Measurements from ENCODE around the gene MYO5B. TPM values are rescaled to one million over a fixed set of nuclear protein-coding genes. Genes with fewer than 3 reads are reported as not detected.

MYO5B gene
- total RNA-seq, 1 donor from 2014 or later = 39.1 TPM

GRCh38 chr18:49862656-49863385 lies 332.1 kb downstream of the MYO5B start:
- TF ChIP-seq CTCF (IDR thresholded peaks at IDR 0.05; ENCODE audit: unreplicated experiment) = no peak
- no peaks in the 10 kb centered on the region for H3K27me3 Mint-ChIP-seq
- H3K36me3 Mint-ChIP-seq (ENCODE audit: insufficient read depth) = peaks cover 6% of the 10 kb centered on the region
- no peak overlapping the region for H3K4me3 Mint-ChIP-seq (ENCODE audit: low read depth)
- DNase-seq (ENCODE audit: low spot score, unreplicated experiment) = no peak
- H3K9me3 Mint-ChIP-seq (ENCODE audit: low read depth) = no peaks in the 10 kb centered on the region
- no peak overlapping the region for H3K27ac Mint-ChIP-seq
- peaks cover 16% of the 10 kb centered on the region for H3K4me1 Mint-ChIP-seq (ENCODE audit: low read depth)

- TF ChIP-seq CTCF (IDR thresholded peaks at IDR 0.05; ENCODE audit: unreplicated experiment) = peak; percentile 36
- Mint-ChIP-seq H3K27me3 (no peaks in the 10 kb centered on the region), H3K4me3 (ENCODE audit: low read depth) (no peak overlapping the region), H3K4me1 (ENCODE audit: low read depth) (peaks cover 17% of the 10 kb centered on the region), H3K9me3 (ENCODE audit: low read depth) (no peaks in the 10 kb centered on the region), H3K27ac (no peak overlapping the region), H3K36me3 (ENCODE audit: insufficient read depth) (peaks cover 6% of the 10 kb centered on the region)
- DNase-seq (ENCODE audit: low spot score, unreplicated experiment) = no peak
Observed at GRCh38 chr18:49861659-49862058, 333.3 kb downstream of the MYO5B start.

- no peak for DNase-seq (ENCODE audit: low spot score, unreplicated experiment)
- H3K9me3 Mint-ChIP-seq (ENCODE audit: low read depth) = no peaks in the 10 kb centered on the region
- peaks cover 3% of the 10 kb centered on the region for H3K36me3 Mint-ChIP-seq (ENCODE audit: insufficient read depth)
- no peak overlapping the region for H3K27ac Mint-ChIP-seq
- H3K4me1 Mint-ChIP-seq (ENCODE audit: low read depth) = peaks cover 17% of the 10 kb centered on the region
- no peak overlapping the region for H3K4me3 Mint-ChIP-seq (ENCODE audit: low read depth)
- no peak for TF ChIP-seq CTCF (IDR thresholded peaks at IDR 0.05; ENCODE audit: unreplicated experiment)
- no peaks in the 10 kb centered on the region for H3K27me3 Mint-ChIP-seq
Observed at GRCh38 chr18:49859725-49860124, 335.2 kb downstream of the MYO5B start.

GRCh38 chr18:49859021-49859359 lies 336.0 kb downstream of the MYO5B start:
- peak overlapping the region; percentile 14 for H3K4me3 Mint-ChIP-seq (ENCODE audit: low read depth)
- peaks cover 1% of the 10 kb centered on the region for H3K36me3 Mint-ChIP-seq (ENCODE audit: insufficient read depth)
- H3K27ac Mint-ChIP-seq = peak overlapping the region; percentile 89
- H3K9me3 Mint-ChIP-seq (ENCODE audit: low read depth) = no peaks in the 10 kb centered on the region
- peaks cover 17% of the 10 kb centered on the region for H3K4me1 Mint-ChIP-seq (ENCODE audit: low read depth)
- no peaks in the 10 kb centered on the region for H3K27me3 Mint-ChIP-seq
- no peak for DNase-seq (ENCODE audit: low spot score, unreplicated experiment)
- no peak for TF ChIP-seq CTCF (IDR thresholded peaks at IDR 0.05; ENCODE audit: unreplicated experiment)

- peak overlapping the region; percentile 89 for H3K27ac Mint-ChIP-seq
- H3K4me3 Mint-ChIP-seq (ENCODE audit: low read depth) = peak overlapping the region; percentile 14
- peak; percentile 66 for DNase-seq (ENCODE audit: low spot score, unreplicated experiment)
- peaks cover 1% of the 10 kb centered on the region for H3K36me3 Mint-ChIP-seq (ENCODE audit: insufficient read depth)
- H3K27me3 Mint-ChIP-seq = no peaks in the 10 kb centered on the region
- peak; percentile 92 for TF ChIP-seq CTCF (IDR thresholded peaks at IDR 0.05; ENCODE audit: unreplicated experiment)
- peaks cover 17% of the 10 kb centered on the region for H3K4me1 Mint-ChIP-seq (ENCODE audit: low read depth)
- no peaks in the 10 kb centered on the region for H3K9me3 Mint-ChIP-seq (ENCODE audit: low read depth)
Observed at GRCh38 chr18:49858309-49859020, 336.5 kb downstream of the MYO5B start.

Measured in progenitor cell of endocrine pancreas (in vitro differentiated cells).